CD4-positive, alpha-beta T cell (primary cell): Measurements from ENCODE around the gene NCF4. TPM values are rescaled to one million over a fixed set of nuclear protein-coding genes. Genes with fewer than 3 reads are reported as not detected.

Source experiments
- ATAC-seq: fragments of 200-7000 bp; cut with Tn5 transposase; one replicate; pipeline ENCODE4 v1.10.0; 2022; ENCODE audit warnings: mild to moderate bottlenecking; ENCODE audit not compliant: poor library complexity
- CTCF ChIA-PET: fragments of 350-600 bp; sonication (Branson Sonifier 250); formaldehyde crosslinking; loops from one replicate; lab custom pipeline; 2021; ENCODE audit warnings: antibody characterized with exemption, inconsistent platforms; lab: Charles Lee
- POLR2A ChIA-PET: fragments of 350-600 bp; sonication (Branson Sonifier 250); formaldehyde crosslinking; loops from one replicate; lab custom pipeline; 2021; ENCODE audit warnings: antibody characterized with exemption, inconsistent platforms; lab: Charles Lee
- DNase-seq, 14 experiments: peaks; one replicate each; pipeline ENCODE4 v3.0.0-alpha.2; 2013 to 2020; ENCODE audit warnings: mixed read lengths in 2 of 14
- H3K27ac ChIP-seq, 2 donors: one replicate each; pipeline versions ENCODE4 v1.5.1 to v1.7.0; 2013; ENCODE audit warnings: low read length in 2 of 2, low read depth in 1 of 2, mild to moderate bottlenecking in 1 of 2
- H3K27me3 ChIP-seq, 2 experiments: 1 replicate in 1 of 2; 2 replicates in 1 of 2; pipeline versions ENCODE4 v1.6.1 to v1.7.0; 2013; ENCODE audit warnings: low read length in 2 of 2, control low read depth in 1 of 2, mild to moderate bottlenecking in 1 of 2, moderate library complexity in 1 of 2; ENCODE audit not compliant: insufficient read depth in 2 of 2, control insufficient read depth in 1 of 2
- H3K36me3 ChIP-seq: one replicate; pipeline ENCODE4 v1.6.1; 2013; ENCODE audit warnings: low read length, control low read depth; ENCODE audit not compliant: insufficient read depth
- H3K4me1 ChIP-seq: one replicate; pipeline ENCODE4 v1.6.1; 2013; ENCODE audit warnings: low read length, control low read depth; ENCODE audit not compliant: insufficient read depth
- H3K4me3 ChIP-seq: one replicate; pipeline ENCODE4 v1.5.1; 2013; ENCODE audit warnings: mild to moderate bottlenecking, low read length, moderate library complexity
- H3K9me3 ChIP-seq, 2 experiments: 1 replicate in 1 of 2; 2 replicates in 1 of 2; pipeline versions ENCODE4 v1.6.1 to v1.7.0; 2013; ENCODE audit warnings: low read length in 2 of 2, mild to moderate bottlenecking in 2 of 2, control low read depth in 1 of 2, moderate library complexity in 1 of 2; ENCODE audit not compliant: control insufficient read depth in 1 of 2, insufficient read depth in 1 of 2
- H3K27ac Mint-ChIP-seq: one replicate; pipeline ENCODE4 v1.8.0; 2020; ENCODE audit warnings: mixed read lengths
- H3K27me3 Mint-ChIP-seq: one replicate; pipeline ENCODE4 v1.8.0; 2021; ENCODE audit warnings: mixed read lengths
- H3K36me3 Mint-ChIP-seq: one replicate; pipeline ENCODE4 v1.8.0; 2021; ENCODE audit warnings: low read depth, mixed read lengths
- H3K4me1 Mint-ChIP-seq: one replicate; pipeline ENCODE4 v1.8.0; 2021; ENCODE audit warnings: low read depth, mixed read lengths
- H3K4me3 Mint-ChIP-seq: one replicate; pipeline ENCODE4 v1.8.0; 2020; ENCODE audit warnings: mild to moderate bottlenecking, mixed read lengths
- H3K9me3 Mint-ChIP-seq: one replicate; pipeline ENCODE4 v1.8.0; 2020; ENCODE audit warnings: mixed read lengths
- CTCF ChIP-seq: fragments of 200-600 bp; IDR thresholded peaks from one replicate; pipeline ENCODE4 v1.8.0; 2022; ENCODE audit warnings: antibody characterized with exemption, mild to moderate bottlenecking
- intact Hi-C, 2 experiments: fragments of 100-400 bp; cut with DNase I in 1 of 2; cut with micrococcal nuclease in 1 of 2; formaldehyde crosslinking; loops; one replicate each; pipeline versions ENCODE4 v1.15.1 to v1.9.0; 2023 to 2025; cut with DNase I, micrococcal nuclease
- total RNA-seq, 174 experiments: library from RNA in 2 of 174; stranded (reverse) in 2 of 174; gene quantifications; one replicate each; pipeline ENCODE4 v1.2.3 and lab custom pipeline; 2021 to 2026

The NCF4 gene
- total RNA-seq, 2 experiments from 2014 or later: 7.7 to 8.0 TPM

- intact Hi-C loops: no loop called here
These were observed 13.5 kb downstream of the NCF4 start for GRCh38 chr22:36874309-36874696.

GRCh38 chr22:36874736-36875135 lies 13.9 kb downstream of the NCF4 start:
- no peak for ATAC-seq
- TF ChIP-seq CTCF: no peak
- Histone ChIP-seq H3K27ac (no peak overlapping the region), H3K27me3 (no peaks in the 10 kb centered on the region), H3K4me3 (no peak overlapping the region), H3K4me1 (peaks cover 18% of the 10 kb centered on the region), H3K36me3 (peaks cover 6% of the 10 kb centered on the region), H3K9me3 (no peaks in the 10 kb centered on the region)
- intact Hi-C loops: no loop called here
- H3K4me1 Mint-ChIP-seq: peaks cover 13% of the 10 kb centered on the region
- H3K9me3 Mint-ChIP-seq: no peaks in the 10 kb centered on the region
- POLR2A ChIA-PET: no interaction called here
- no peak for DNase-seq
- H3K27me3 Mint-ChIP-seq: no peaks in the 10 kb centered on the region
- no peaks in the 10 kb centered on the region for H3K36me3 Mint-ChIP-seq
- CTCF ChIA-PET: no interaction called here
- no peak overlapping the region for H3K27ac Mint-ChIP-seq
- no peak overlapping the region for H3K4me3 Mint-ChIP-seq

More at GRCh38 chr22:36874309-36874696, 13.5 kb downstream of the NCF4 start:
- H3K9me3 ChIP-seq: no peaks in the 10 kb centered on the region
- H3K4me3 Mint-ChIP-seq: no peak overlapping the region
- ChIA-PET CTCF (no interaction called here), POLR2A (interaction anchor here (1.3 to 1.6 kb wide), 2 partner anchors 11 to 13 kb away, joined by 3 to 4 read pairs; no protein-coding TSS in a partner anchor)
- H3K9me3 Mint-ChIP-seq: no peaks in the 10 kb centered on the region
- no peaks in the 10 kb centered on the region for H3K27me3 ChIP-seq
- no peak for TF ChIP-seq CTCF
- ATAC-seq (no peak), DNase-seq (no peak)
- H3K27me3 Mint-ChIP-seq: no peaks in the 10 kb centered on the region
- H3K36me3 ChIP-seq: peaks cover 6% of the 10 kb centered on the region
- no peak overlapping the region for H3K4me3 ChIP-seq
- peaks cover 13% of the 10 kb centered on the region for H3K4me1 Mint-ChIP-seq
- peak overlapping the region in 1 of 2 donors; percentile 61 for H3K27ac ChIP-seq
- no peaks in the 10 kb centered on the region for H3K36me3 Mint-ChIP-seq
- peaks cover 18% of the 10 kb centered on the region for H3K4me1 ChIP-seq
- peak overlapping the region; percentile 79 for H3K27ac Mint-ChIP-seq

- ChIA-PET POLR2A (no interaction called here), CTCF (no interaction called here)
- Mint-ChIP-seq H3K4me3 (no peak overlapping the region), H3K27ac (no peak overlapping the region), H3K9me3 (no peaks in the 10 kb centered on the region), H3K4me1 (peaks cover 13% of the 10 kb centered on the region), H3K36me3 (no peaks in the 10 kb centered on the region), H3K27me3 (no peaks in the 10 kb centered on the region)
- Histone ChIP-seq H3K9me3 (peaks cover 4 to 5% of the 10 kb centered on the region in 2 experiments), H3K27ac (no peak overlapping the region), H3K27me3 (no peaks in the 10 kb centered on the region), H3K36me3 (peaks cover 5% of the 10 kb centered on the region), H3K4me3 (no peak overlapping the region), H3K4me1 (peaks cover 18% of the 10 kb centered on the region)
- DNase-seq: no peak
- intact Hi-C loops: no loop called here
- ATAC-seq: no peak
- no peak for TF ChIP-seq CTCF
These were observed 14.9 kb downstream of the NCF4 start for GRCh38 chr22:36875741-36876140.
